MM.1S (cell line): Measurements from ENCODE around the gene NEGR1.

Experiments used
- CTCF ChIP-seq: fragments of 300-600 bp; sonication (generic); IDR thresholded peaks from 2 replicates; pipeline ENCODE4 v1.5.1; 2016; ENCODE audit warnings: antibody characterized with exemption, low read length, mixed read lengths
- EZH2 ChIP-seq: fragments of 300-600 bp; sonication (generic); optimal IDR thresholded peaks from 2 replicates; pipeline ENCODE3; 2017; ENCODE audit warnings: low read depth, mild to moderate bottlenecking, antibody characterized with exemption, low read length, mixed read lengths

- TF ChIP-seq CTCF (no peak), EZH2 (no peak)
These were observed 217.9 kb downstream of the NEGR1 start for GRCh38 chr1:72064196-72065075.
